Head of caudate nucleus (tissue), 42 donors: Measurements from ENCODE around the gene ENTPD2.

Experiments used
- DNase-seq, 42 donors: peaks; one replicate each; pipeline versions ENCODE4 v3.0.0 to v3.0.0-alpha.2; 2020 to 2021; ENCODE audit warnings: mixed read lengths in 7 of 42
- intact Hi-C: fragments of 100-400 bp; cut with DNase I; formaldehyde crosslinking; loops from one replicate; pipeline ENCODE4 v1.15.0; 2022

Gene ENTPD2

DNA sequence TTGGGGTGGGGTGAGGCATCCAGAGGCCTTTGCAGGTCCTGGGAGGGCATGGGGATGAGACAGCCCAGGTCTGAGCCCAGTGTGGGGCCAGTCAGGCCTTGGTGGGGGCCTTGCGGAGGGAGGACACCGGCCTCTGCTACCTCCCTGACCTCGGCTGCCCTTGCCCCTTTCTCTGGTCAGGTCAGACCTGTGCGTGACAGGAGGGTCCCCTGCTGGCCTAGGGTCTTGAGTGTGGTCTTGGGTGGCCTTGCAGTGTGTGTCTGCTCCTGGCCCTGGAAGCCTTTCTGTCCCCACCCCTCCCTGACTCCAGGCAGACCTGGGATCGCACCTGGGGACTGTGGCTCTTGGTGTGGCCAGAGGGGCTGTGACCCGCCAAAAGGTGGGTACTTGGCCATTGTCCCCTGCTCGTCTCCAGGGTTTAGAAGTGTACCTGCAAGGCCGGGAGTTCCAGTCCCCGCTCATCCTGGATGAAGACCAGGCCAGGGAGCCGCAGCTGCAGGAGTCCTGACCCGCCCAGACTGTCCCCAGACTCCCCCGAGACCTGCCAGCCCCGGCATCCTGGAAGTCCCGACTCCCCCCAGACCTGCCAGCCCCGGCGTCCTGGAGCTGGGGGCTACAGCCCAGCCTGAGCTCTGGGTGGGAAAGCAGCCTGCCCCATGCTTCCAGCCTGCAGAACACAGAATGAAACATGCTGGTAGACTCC is 28.5 kb upstream of the ENTPD2 start:
- intact Hi-C loops: no loop called here
- no peak for DNase-seq

DNA sequence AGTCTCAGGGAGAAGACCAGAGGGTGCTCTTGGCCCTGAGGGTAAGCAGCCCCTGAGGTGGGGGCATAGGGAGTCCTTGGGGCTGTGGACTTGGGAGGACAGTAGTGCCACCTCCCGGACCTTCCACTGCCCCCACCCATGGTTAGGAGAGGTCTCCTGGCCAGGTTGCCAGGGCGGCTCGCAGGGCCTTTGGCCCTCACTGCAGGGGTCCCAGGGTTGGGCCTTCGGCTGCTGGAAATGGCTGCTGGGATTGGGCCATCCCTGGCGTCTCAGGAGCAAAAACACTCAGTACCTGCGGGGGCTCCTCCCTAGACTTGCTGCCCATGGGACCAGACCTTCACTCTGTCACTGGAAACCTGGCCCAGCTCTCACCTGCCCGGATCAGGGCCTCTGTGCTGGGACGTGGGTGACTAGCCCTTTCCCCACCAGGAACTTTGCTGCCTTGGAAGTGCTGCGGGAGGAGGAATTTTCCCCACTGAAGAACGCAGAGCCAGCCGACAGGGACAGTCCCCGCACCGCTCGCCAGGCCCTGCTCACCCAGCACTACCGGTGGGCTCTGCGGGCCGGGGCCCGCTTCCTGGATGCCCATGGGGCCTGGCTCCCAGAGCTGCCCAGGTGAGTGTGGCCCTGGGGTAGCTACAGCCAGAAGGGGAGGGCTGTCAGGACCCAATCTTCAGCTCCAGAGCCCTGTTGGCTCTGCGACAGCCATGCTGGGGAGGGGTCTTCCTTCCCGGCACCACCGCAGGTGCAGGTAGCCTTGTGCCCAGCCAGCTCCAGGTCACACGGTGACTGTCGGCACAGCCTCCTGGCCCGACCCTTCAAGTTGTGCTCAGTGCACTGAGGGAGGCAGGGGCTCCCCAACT is 26.6 kb upstream of the ENTPD2 start:
- DNase-seq: no peak
- intact Hi-C loops: no loop called here

DNA sequence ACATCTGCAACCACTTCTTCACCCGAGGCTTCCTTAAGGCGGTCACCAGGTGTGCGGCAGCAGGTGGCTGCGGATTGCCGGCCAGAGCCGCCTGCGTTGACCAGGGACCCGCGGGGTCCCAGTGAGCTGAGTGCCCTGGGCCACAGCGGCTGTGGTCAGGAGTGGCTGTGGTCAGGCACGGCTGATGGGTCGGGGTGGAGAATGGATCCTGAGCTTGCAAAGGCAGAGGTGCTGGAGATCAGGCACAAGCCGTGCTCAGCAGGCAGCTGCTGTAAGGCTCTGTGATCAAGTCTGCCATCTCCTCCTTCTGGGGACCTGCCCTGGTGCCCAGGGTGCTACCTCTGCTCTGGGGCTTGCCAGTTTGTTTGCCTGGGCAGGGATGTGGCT is 25.5 kb upstream of the ENTPD2 start:
- DNase-seq: no peak
- intact Hi-C loops: loop anchor here (10.0 kb wide), 1 partner anchor 295 kb away; no protein-coding TSS in a partner anchor

DNA sequence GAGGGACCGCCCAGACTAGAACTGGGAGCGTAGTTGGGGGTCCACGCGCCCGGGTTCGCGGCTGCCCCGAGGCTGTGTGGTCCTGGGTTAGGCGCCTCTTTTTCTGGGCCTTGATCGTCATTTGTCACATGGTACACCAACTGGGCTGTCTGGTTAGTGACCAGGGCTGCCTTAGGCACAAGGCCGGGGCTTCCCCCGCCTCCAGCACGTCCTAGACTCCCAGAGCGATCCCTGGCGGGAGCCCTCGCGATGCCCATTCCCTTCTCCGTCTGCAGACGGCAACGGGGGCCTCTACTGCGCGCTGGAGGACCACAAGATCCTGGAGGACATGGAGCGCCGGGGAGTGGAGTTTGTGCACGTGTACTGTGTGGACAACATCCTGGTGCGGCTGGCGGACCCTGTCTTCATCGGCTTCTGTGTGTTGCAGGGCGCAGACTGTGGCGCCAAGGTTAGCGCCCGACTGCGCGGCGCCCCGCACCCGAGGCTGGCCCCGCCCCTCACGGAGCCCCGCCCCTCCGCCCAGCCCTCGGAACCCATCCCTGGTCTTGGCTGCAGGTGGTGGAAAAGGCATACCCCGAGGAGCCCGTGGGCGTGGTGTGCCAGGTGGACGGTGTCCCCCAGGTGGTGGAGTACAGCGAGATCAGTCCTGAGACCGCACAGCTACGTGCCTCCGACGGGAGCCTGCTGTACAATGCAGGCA is 25.0 kb upstream of the ENTPD2 start:
- no peak for DNase-seq
- intact Hi-C loops: loop anchor here (10.0 kb wide), 1 partner anchor 294 kb away; no protein-coding TSS in a partner anchor

DNA sequence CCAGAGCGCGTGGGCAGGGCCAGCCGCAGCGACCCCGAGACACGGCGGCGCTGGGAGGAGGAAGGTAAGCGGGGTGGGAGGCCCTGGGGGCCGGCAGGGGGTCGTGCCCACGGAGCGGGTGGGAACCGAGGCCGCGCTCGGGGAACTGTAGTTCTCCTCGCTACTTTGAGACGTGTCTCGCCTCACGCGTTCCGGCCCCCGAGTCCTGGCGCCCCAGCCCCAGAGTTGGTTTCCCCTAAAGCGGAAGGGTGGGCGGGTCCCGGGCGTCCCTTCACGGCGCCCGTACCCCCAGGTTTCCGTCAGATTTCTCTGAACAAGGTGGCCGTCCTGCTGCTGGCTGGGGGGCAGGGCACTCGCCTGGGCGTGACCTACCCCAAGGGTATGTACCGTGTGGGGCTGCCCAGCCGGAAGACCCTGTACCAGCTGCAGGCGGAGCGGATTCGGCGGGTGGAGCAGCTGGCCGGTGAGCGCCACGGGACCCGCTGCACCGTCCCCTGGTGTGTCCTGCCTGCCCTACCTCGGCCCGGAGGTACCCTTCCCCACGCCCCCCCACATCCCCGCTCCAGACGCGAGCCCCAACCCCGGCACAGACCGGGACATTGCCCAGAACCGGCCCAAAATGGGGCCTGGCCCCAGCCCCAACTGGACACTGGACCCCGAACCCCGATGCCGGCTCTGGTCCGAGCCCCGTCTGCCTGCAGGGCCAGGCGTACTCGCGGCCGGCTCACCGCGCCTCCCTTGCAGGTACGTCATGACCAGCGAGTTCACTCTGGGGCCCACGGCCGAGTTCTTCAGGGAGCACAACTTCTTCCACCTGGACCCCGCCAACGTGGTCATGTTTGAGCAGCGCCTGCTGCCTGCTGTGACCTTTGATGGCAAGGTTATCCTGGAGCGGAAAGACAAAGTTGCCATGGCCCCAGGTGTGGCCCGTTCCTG is 24.2 kb upstream of the ENTPD2 start:
- no peak for DNase-seq
- intact Hi-C loops: loop anchor here (10.0 kb wide), 1 partner anchor 293 kb away; no protein-coding TSS in a partner anchor

DNA sequence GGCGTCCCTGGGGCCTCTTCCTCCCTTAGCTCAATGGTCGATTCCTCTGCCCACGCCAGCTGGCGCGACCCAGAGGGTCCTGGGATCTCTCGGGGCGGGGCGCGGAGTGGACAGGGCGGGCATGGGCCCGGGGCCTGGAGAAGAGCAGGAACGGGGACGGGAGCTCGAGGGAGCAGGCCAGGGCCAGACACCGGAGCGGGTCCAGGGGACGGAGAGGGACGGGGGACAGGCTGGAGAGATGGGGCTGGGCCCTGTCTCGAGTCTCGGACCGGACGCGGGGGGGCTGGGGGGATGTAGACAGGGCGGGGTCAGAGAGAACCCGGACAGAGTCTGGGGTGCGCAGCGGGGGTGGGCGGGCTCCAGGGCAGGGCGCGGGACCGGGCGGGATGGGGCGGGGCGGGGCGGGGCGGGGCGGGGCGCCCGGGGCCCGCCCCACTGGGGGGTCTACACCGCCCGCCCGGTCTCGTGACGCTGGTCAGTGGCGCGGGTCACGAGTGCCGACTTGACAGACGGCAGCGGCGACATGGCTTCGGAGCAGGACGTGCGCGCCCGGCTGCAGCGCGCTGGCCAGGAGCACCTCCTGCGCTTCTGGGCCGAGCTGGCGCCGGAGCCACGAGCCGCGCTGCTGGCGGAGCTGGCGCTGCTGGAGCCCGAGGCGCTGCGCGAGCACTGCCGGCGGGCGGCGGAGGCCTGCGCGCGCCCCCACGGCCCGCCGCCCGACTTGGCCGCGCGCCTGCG is 23.3 kb upstream of the ENTPD2 start, which contains the start of gene UAP1L1:
Gene UAP1L1 (plus strand): TSS at position 508 of the 738 bp plus-strand sequence. CDS start 16 bp downstream, at position 524.
- intact Hi-C loops: loop anchor here (10.0 kb wide), 1 partner anchor 292 kb away; no protein-coding TSS in a partner anchor
- peak; percentile 77 to 96 (median 89) for DNase-seq

DNA sequence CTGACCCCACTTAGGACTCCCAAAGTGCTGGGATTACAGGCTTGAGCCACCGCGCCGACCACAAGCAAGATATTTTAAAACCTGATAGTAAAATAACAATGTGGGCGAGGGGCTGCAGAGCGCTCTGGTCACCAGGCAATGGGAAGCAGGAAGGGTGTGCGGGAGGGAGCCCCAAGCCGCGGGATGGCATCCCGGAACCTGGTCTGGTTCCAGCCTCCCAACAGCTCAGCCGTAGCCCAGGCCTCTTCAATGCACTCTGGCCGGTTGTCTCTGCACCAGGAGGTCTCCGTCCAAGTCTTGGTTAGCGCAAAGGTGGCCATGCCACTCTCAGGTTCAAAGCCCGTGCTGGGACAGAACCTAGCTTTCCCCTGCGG is 22.8 kb upstream of the ENTPD2 start:
- peak in 2 of 42 donors; percentile 27 to 38 for DNase-seq

DNA sequence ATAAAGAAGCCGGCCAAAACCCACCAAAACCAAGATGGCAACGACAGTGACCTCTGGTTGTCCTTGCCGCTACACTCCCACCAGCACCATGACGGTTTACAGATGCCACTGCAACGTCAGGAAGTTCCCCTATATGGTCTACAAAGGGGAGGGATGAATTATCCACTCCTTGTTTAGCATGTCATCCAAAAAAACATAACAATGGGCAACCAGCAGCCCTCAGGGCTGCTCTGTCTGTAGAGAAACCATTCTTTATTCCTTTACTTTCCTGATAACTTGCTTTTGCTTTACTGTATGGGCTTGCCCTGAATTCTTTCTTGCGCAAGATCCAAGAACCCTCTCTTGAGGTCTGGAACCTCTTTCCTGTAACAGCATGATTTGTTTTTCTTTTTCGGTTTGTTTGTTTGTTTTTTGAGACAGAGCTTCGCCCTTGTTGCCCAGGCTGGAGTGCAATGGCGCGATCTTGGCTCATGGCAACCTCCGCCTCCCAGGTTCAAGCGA is 21.5 kb upstream of the ENTPD2 start:
- no peak for DNase-seq
- intact Hi-C loops: loop anchor here (10.0 kb wide), 1 partner anchor 291 kb away; no protein-coding TSS in a partner anchor

More for the DNA sequence above, 22.8 kb upstream of the ENTPD2 start:
- intact Hi-C loops: loop anchor here (10.0 kb wide), 1 partner anchor 292 kb away; no protein-coding TSS in a partner anchor

DNA sequence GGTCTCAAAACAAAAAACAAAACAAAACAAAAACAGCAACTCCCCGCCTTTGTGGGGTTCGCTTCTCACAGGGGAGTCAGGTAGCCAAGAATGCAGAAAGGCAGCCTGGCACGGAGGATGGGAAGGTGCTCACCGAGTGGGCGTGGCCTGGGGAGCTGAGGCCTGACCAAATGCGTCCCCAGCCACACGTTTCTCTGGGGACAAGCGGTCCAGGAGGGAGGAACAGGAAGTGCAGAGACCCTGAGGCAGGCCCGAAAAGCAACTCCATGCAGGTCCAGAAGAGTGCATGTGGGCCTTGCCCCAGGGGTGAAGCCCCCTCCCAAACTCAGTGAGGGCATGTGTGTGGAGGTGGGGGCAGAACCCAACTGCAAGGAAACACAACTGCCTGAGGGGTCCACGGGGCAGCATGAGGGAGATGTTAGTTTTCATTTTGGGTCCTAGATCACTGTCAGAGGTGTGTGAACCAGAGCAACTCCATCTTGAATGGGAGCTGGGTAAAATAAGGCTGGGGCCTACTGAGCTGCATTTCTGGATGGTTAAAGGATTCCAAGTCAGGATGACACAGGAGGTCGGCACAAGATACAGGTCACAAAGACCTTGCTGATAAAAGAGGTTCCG is 20.9 kb upstream of the ENTPD2 start:
- intact Hi-C loops: loop anchor here (10.0 kb wide), 1 partner anchor 290 kb away; no protein-coding TSS in a partner anchor
- DNase-seq: no peak

DNA sequence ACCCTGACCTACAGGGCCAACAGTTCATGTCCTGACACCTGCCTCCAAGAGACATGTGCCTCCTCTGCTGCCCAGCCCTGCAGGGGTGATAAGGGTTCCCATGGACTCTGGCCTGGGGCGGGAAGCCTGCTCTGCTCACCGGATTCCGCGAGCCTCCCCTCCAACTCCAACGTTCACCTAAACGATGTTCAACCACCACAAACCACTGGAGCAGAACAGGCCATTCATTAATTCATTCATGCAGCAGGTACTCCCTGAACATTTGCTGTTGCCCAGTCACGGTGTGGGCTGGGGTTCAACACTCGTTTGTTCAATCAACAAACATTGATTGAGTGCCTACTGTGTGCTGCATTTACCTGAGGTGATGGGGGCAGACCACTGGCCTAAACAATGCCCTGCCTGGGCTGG is 20.1 kb upstream of the ENTPD2 start:
- intact Hi-C loops: loop anchor here (10.0 kb wide), 1 partner anchor 289 kb away; no protein-coding TSS in a partner anchor
- DNase-seq: no peak

DNA sequence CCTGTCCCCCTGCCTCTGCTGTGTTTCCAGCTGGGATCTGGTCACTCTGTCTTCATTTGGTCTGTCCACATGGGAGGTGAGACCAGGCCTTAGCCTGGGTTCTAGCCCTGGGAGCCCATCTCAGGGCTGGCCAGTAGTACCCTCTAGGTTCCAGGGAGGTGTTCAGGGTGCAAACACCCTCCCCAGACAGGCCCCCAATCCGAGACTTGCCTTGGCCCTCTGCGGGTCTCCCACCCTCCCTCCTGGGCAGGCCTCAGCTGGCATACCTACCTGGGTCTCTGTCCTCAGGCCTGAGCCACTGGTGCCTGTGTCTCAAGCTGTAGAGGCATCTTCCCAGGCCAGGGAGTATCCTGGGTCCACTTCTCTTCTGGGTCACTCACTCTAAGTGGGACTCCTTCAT is 17.4 kb upstream of the ENTPD2 start:
- no peak for DNase-seq
- intact Hi-C loops: loop anchor here (10.0 kb wide), 1 partner anchor 286 kb away; no protein-coding TSS in a partner anchor

DNA sequence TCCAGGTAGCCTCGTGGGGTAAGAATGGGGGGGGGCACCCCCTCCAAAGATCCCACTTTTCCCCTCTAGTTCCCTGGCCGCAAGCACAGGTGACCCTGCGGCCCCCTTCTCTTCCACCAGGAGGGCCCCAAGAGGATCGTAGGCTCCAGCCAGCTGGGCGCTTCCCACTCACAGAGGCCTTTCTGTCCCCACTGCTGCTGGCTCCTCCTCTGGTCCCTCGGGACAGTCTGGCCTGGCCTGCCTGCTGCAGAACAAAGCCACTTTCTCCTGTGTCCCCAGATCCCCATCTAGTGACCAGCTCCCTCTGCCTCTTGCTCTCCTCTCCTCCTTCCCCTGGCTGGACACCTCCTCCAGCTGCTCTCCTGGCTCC is 17.0 kb upstream of the ENTPD2 start:
- peak; percentile 71 to 96 (median 89) for DNase-seq
- intact Hi-C loops: loop anchor here (10.0 kb wide), 1 partner anchor 286 kb away; no protein-coding TSS in a partner anchor

DNA sequence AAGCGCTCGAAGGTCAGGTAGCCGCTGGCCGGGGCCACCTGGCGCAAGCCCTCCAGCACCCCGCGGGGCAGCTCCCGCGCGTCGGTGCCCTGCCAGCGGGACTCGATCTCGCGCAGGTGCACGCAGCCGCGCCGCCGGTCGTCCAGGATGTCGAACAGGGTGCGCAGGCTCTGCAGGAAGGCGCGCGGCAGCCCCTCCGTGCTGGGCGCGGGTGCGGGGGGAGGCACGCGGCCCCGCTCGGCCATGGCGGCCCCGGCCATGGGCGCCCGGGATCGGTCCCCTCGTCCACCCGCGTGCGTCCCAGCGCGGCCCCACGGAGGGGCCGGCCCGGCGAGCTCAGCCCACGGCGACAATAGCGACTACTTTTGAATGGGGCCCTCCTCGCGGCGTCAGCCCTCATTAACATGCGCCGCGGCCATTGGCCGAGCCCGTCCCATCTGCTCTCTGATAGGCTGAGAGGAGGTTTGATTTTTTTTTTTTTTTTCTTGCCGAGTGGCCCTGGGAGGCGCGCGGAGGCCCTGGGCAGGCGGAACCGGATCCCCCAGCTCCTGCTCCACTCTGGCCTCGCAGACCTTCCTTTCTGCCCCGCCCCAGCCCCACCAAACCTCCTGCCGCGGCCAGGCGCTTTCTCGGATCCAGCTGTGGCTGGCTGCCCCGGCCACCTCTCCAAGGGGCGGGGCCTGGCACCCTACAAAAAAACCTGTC is 16.5 kb upstream of the ENTPD2 start, which contains the start of gene SAPCD2:
Gene SAPCD2 (minus strand): TSS at position 357 of the 705 bp plus-strand sequence. CDS start 97 bp downstream, at position 260.
- intact Hi-C loops: loop anchor here (10.0 kb wide), 1 partner anchor 286 kb away; no protein-coding TSS in a partner anchor
- peak; percentile 78 to 94 (median 87) for DNase-seq

DNA sequence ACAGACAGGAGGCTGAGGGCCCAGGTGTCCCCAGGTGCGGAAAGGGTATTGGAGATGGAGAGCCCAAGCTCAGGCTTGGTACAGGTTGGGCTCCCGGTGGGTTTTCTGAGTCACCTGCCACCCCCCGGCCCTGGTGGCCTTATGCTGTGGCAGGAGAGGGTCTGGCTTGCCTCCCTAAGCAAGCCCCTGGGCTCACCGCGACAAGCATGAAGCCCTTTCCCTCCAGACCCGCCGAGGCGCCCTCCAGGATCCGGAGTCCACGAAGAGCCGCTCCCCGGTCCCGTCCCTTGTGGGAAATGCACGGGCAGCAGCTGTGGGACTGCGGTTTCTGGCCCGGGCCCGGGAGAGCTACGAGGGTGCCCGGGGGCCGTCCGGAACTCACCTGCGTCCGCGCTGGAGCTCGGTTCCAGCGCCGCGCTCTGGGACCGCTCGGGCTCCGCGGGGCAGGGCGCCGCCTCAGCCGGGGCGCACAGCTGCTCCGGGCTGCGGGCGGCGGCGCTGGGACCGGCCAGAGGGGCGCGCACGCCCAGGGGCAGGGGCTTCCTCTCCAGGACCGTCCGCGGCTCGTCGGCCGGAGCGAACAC is 15.7 kb upstream of the ENTPD2 start:
- intact Hi-C loops: loop anchor here (10.0 kb wide), 1 partner anchor 285 kb away; no protein-coding TSS in a partner anchor
- no peak for DNase-seq
